Cerebellar cortex (tissue), 1 donor: ENCODE results near the gene DYRK1A.

Source experiments
- DNase-seq: peaks from one replicate; pipeline ENCODE4 v3.0.0-alpha.2; 2015; ENCODE audit warnings: low spot score

Gene DYRK1A

GRCh38 chr21:37385179-37385765, 18.7 kb downstream of the DYRK1A start:
- DNase-seq = no peak

GRCh38 chr21:37386151-37386550, 19.6 kb downstream of the DYRK1A start:
- no peak for DNase-seq

- no peak for DNase-seq
These were observed 22.9 kb downstream of the DYRK1A start for GRCh38 chr21:37389456-37389855.

- DNase-seq = no peak
These were observed 25.1 kb downstream of the DYRK1A start for GRCh38 chr21:37391666-37392065.

GRCh38 chr21:37392441-37392840, 25.9 kb downstream of the DYRK1A start:
- DNase-seq = no peak

GRCh38 chr21:37393030-37393429, 26.5 kb downstream of the DYRK1A start:
- no peak for DNase-seq

GRCh38 chr21:37393786-37394185, 27.2 kb downstream of the DYRK1A start:
- no peak for DNase-seq

- DNase-seq = no peak
These were observed 29.4 kb downstream of the DYRK1A start for GRCh38 chr21:37395961-37396360.

- DNase-seq = no peak
These were observed 30.3 kb downstream of the DYRK1A start for GRCh38 chr21:37396855-37397254.

- no peak for DNase-seq
These were observed 32.1 kb downstream of the DYRK1A start for GRCh38 chr21:37398697-37399096.

- DNase-seq = no peak
These were observed 35.8 kb downstream of the DYRK1A start for GRCh38 chr21:37402251-37402867.

GRCh38 chr21:37405629-37406028, 39.1 kb downstream of the DYRK1A start:
- DNase-seq = no peak

GRCh38 chr21:37407719-37408420, 41.3 kb downstream of the DYRK1A start:
- no peak for DNase-seq

- no peak for DNase-seq
These were observed 42.1 kb downstream of the DYRK1A start for GRCh38 chr21:37408464-37409193.

- DNase-seq = no peak
These were observed 44.1 kb downstream of the DYRK1A start for GRCh38 chr21:37410639-37411038.

- no peak for DNase-seq
These were observed 46.2 kb downstream of the DYRK1A start for GRCh38 chr21:37412603-37413360.

- DNase-seq = no peak
These were observed 47.1 kb downstream of the DYRK1A start for GRCh38 chr21:37413553-37414291.

GRCh38 chr21:37414292-37415253, 48.0 kb downstream of the DYRK1A start:
- DNase-seq = no peak

GRCh38 chr21:37415939-37416338, 49.4 kb downstream of the DYRK1A start:
- DNase-seq = no peak

GRCh38 chr21:37416914-37417313, 50.3 kb downstream of the DYRK1A start:
- no peak for DNase-seq
